Progenitor cell of endocrine pancreas (in vitro differentiated cells): ENCODE measurements around the gene RPL18. TPM values are rescaled to one million over a fixed set of nuclear protein-coding genes. Genes with fewer than 3 reads are reported as not detected.
A peak's percentile ranks its signal among the peaks of the same experiment; 100 is the strongest.

ENCODE experiments used
- DNase-seq: peaks from one replicate; pipeline ENCODE4 v3.0.0; 2021; ENCODE audit warnings: low spot score; ENCODE audit not compliant: unreplicated experiment
- H3K27ac Mint-ChIP-seq: 2 replicates; pipeline ENCODE4 v1.8.0; 2021; ENCODE audit warnings: mild to moderate bottlenecking, moderate library complexity, mixed read lengths
- H3K27me3 Mint-ChIP-seq: 2 replicates; pipeline ENCODE4 v1.8.0; 2021; ENCODE audit warnings: mixed read lengths
- H3K36me3 Mint-ChIP-seq: 2 replicates; pipeline ENCODE4 v1.8.0; 2022; ENCODE audit warnings: mixed read lengths; ENCODE audit not compliant: insufficient read depth
- H3K4me1 Mint-ChIP-seq: 2 replicates; pipeline ENCODE4 v1.8.0; 2021; ENCODE audit warnings: low read depth, mixed read lengths
- H3K4me3 Mint-ChIP-seq: 2 replicates; pipeline ENCODE4 v1.8.0; 2021; ENCODE audit warnings: low read depth, mild to moderate bottlenecking, moderate library complexity, mixed read lengths
- H3K9me3 Mint-ChIP-seq: 2 replicates; pipeline ENCODE4 v1.8.0; 2021; ENCODE audit warnings: low read depth, mixed read lengths
- CTCF ChIP-seq: fragments of 200-600 bp; sonication (generic); IDR thresholded peaks from one replicate; pipeline ENCODE4 v1.5.0; 2021; ENCODE audit warnings: antibody characterized with exemption, mild to moderate bottlenecking; ENCODE audit not compliant: unreplicated experiment
- total RNA-seq: library from RNA; stranded (reverse); gene quantifications from 2 replicates; pipeline ENCODE4 v1.2.1, GENCODE V29; 2021

The RPL18 gene
- total RNA-seq, 1 donor from 2014 or later, result 1,379 TPM

- peaks cover 12% of the 10 kb centered on the region for H3K27me3 Mint-ChIP-seq
- TF ChIP-seq CTCF, result no peak
- H3K4me1 Mint-ChIP-seq, result peaks cover 7% of the 10 kb centered on the region
- no peak overlapping the region for H3K27ac Mint-ChIP-seq
- H3K9me3 Mint-ChIP-seq, result peaks cover 4% of the 10 kb centered on the region
- H3K36me3 Mint-ChIP-seq, result no peaks in the 10 kb centered on the region
- H3K4me3 Mint-ChIP-seq, result no peak overlapping the region
- no peak for DNase-seq
Observed at GRCh38 chr19:48646722-48647216, 27.8 kb upstream of the RPL18 start.

GRCh38 chr19:48646001-48646721 lies 27.2 kb upstream of the RPL18 start, which contains the start of gene CA11:
Gene CA11, minus strand, starts transcription at chr19:48646187. Its CDS starts 555 bp downstream, at chr19:48645632.
- Mint-ChIP-seq H3K27me3 (peaks cover 15% of the 10 kb centered on the region), H3K4me3 (peak within 1 kb of the TSS; percentile 71), H3K36me3 (no peaks in the 10 kb centered on the region), H3K27ac (peak within 1 kb of the TSS; percentile 14), H3K4me1 (peaks cover 7% of the 10 kb centered on the region), H3K9me3 (peaks cover 3% of the 10 kb centered on the region)
- DNase-seq, result peak; percentile 92
- peak; percentile 79 for TF ChIP-seq CTCF

GRCh38 chr19:48645620-48646000 lies 26.6 kb upstream of the RPL18 start:
- Mint-ChIP-seq H3K9me3 (no peaks in the 10 kb centered on the region), H3K27me3 (peaks cover 15% of the 10 kb centered on the region), H3K4me1 (peaks cover 7% of the 10 kb centered on the region), H3K36me3 (no peaks in the 10 kb centered on the region), H3K27ac (peak overlapping the region; percentile 14), H3K4me3 (peak overlapping the region; percentile 71)
- no peak for DNase-seq
- TF ChIP-seq CTCF, result no peak

GRCh38 chr19:48644839-48645619 lies 26.1 kb upstream of the RPL18 start:
- Mint-ChIP-seq H3K27me3 (peaks cover 16% of the 10 kb centered on the region), H3K4me3 (peak overlapping the region; percentile 71), H3K4me1 (peaks cover 7% of the 10 kb centered on the region), H3K27ac (no peak overlapping the region), H3K9me3 (no peaks in the 10 kb centered on the region), H3K36me3 (no peaks in the 10 kb centered on the region)
- no peak for DNase-seq
- TF ChIP-seq CTCF, result no peak

GRCh38 chr19:48644355-48644754 lies 25.4 kb upstream of the RPL18 start:
- H3K4me1 Mint-ChIP-seq, result peaks cover 7% of the 10 kb centered on the region
- TF ChIP-seq CTCF, result no peak
- no peak for DNase-seq
- no peak overlapping the region for H3K27ac Mint-ChIP-seq
- H3K27me3 Mint-ChIP-seq, result peaks cover 20% of the 10 kb centered on the region
- no peak overlapping the region for H3K4me3 Mint-ChIP-seq
- no peaks in the 10 kb centered on the region for H3K36me3 Mint-ChIP-seq
- H3K9me3 Mint-ChIP-seq, result no peaks in the 10 kb centered on the region
